Fibroblast of the conjunctiva (primary cell): ENCODE results near the gene PDIA4.

Experiments used
- DNase-seq: peaks from one replicate; pipeline ENCODE4 v3.0.0-alpha.2; 2010; ENCODE audit warnings: low read depth

Gene PDIA4

GRCh38 chr7:148967602-148968001 is 60.7 kb downstream of the PDIA4 start:
- DNase-seq = no peak

GRCh38 chr7:148967032-148967372 is 61.3 kb downstream of the PDIA4 start:
- DNase-seq = no peak

- DNase-seq = no peak
Measured at GRCh38 chr7:148964483-148965267, 63.6 kb downstream of the PDIA4 start.

- DNase-seq = no peak
Measured at GRCh38 chr7:148963583-148964482, 64.5 kb downstream of the PDIA4 start.

GRCh38 chr7:148962823-148963582 is 65.3 kb downstream of the PDIA4 start:
- DNase-seq = no peak

GRCh38 chr7:148962440-148962822 is 65.9 kb downstream of the PDIA4 start:
- no peak for DNase-seq

GRCh38 chr7:148959726-148960125 is 68.6 kb downstream of the PDIA4 start:
- DNase-seq = no peak

- no peak for DNase-seq
Measured at GRCh38 chr7:148958061-148958460, 70.2 kb downstream of the PDIA4 start.

- DNase-seq = no peak
Measured at GRCh38 chr7:148954766-148955165, 73.5 kb downstream of the PDIA4 start.

- no peak for DNase-seq
Measured at GRCh38 chr7:148953676-148954075, 74.6 kb downstream of the PDIA4 start.
